Activated CD8-positive, alpha-beta memory T cell treated with anti-CD3 and anti-CD28 coated beads for 48 hours (primary cell): ENCODE results near the gene MME.

Source experiments
- DNase-seq, 3 experiments: peaks; one replicate each; pipeline ENCODE4 v3.0.0-alpha.2; 2020; ENCODE audit warnings: low read depth in 2 of 3, low spot score in 2 of 3

MME gene

GRCh38 chr3:155231792-155232191, 151.7 kb downstream of the MME start:
- no peak for DNase-seq

- DNase-seq: no peak
Measured at GRCh38 chr3:155232605-155233004, 152.5 kb downstream of the MME start.

- DNase-seq: no peak
Measured at GRCh38 chr3:155233213-155233612, 153.1 kb downstream of the MME start.
